ENCODE measurements around the gene DNAH2.

GRCh38 chr17:7755095-7755890 lies 37.7 kb downstream of the DNAH2 start:
- TF ChIP-seq, protein P1, sequence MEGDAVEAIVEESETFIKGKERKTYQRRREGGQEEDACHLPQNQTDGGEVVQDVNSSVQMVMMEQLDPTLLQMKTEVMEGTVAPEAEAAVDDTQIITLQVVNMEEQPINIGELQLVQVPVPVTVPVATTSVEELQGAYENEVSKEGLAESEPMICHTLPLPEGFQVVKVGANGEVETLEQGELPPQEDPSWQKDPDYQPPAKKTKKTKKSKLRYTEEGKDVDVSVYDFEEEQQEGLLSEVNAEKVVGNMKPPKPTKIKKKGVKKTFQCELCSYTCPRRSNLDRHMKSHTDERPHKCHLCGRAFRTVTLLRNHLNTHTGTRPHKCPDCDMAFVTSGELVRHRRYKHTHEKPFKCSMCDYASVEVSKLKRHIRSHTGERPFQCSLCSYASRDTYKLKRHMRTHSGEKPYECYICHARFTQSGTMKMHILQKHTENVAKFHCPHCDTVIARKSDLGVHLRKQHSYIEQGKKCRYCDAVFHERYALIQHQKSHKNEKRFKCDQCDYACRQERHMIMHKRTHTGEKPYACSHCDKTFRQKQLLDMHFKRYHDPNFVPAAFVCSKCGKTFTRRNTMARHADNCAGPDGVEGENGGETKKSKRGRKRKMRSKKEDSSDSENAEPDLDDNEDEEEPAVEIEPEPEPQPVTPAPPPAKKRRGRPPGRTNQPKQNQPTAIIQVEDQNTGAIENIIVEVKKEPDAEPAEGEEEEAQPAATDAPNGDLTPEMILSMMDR (IDR thresholded peaks at IDR 0.05 in 2 of 3, conservative IDR thresholded peaks at IDR 0.05 in 1 of 3; ENCODE audit: borderline replicate concordance in 1 of 3, insufficient read depth in 1 of 3, low read depth in 2 of 3, low read length in 2 of 3), result no peak
- TF ChIP-seq EZH2 (IDR thresholded peaks at IDR 0.05), result no peak
- TF ChIP-seq ZNF274 (IDR thresholded peaks at IDR 0.05; ENCODE audit: low read depth, low read length), result no peak
- no peak for TF ChIP-seq POLR2A (IDR thresholded peaks at IDR 0.05; ENCODE audit: borderline replicate concordance, extremely low read depth, insufficient read depth, insufficient read length)
- no peak for TF ChIP-seq MAX (IDR thresholded peaks at IDR 0.05)
